Measurements from ENCODE around the gene ANAPC2. TPM values are rescaled to one million over a fixed set of nuclear protein-coding genes. Genes with fewer than 3 reads are reported as not detected.
A peak's percentile ranks its signal among the peaks of the same experiment; 100 is the strongest.

The ANAPC2 gene
- total RNA-seq, 8 experiments from 2014 or later, result 11.9 to 43.3 (median 20.0) TPM

DNA sequence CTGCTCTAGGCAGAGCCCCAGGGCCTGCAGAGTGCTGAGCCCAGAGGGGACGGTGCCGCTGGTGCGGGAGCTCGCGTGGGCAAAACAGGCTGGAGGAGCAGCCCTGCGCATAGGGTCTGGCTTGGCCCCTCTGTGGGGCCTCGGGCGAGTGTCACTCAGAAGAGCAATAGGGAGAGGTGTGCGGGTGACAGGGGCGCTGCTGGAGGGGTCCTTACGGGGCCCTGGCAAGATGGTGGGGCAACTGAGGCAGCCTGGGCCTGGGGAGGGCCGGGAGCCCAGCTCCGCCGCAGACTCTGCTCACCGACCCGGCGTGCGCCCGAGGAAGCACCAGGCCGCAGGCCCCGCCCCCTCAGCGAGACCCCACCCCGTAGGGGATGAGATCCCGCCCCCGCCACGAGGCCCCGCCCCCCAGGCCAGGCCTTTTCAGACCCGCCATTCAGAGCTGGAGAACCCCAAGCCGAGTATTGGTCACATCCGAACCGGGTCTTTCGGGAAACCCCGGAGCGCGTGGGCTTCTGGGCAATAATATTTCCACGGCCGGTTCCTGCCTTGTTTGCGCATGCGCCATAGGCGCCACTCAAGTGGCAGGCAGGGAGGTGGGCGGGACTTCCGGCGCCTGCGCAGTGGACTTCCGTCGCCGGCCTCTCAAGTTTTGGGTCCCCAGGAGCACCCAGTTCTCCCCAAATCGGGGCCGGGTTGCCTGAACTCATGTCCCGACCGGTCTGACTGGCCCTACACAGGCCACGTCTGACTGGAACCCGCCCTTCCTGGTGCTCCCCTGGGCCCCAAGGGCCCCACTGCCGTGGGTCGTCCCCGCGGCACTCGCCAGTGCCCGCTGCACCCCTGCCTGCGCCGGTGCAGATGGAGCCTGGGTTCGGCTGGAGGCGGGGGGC lies 35.0 kb upstream of the ANAPC2 start:
- Histone ChIP-seq H3K27ac (peak overlapping the region; percentile 46 to 70), H3K4me1 (replicated peaks in 1 of 2) (peaks cover 3 to 16% of the 10 kb centered on the region in 2 donors), H3K4me3 (peak overlapping the region; percentile 59 to 88 (median 80))
- WGBS, 10 experiments, result 0 to 3% methylated on average over 1 to 6 of the region's 63 CpGs; no CpG with 5 or more reads in 8 of the 10 experiments
- ATAC-seq (replicated peaks in 6 of 8), result peak; percentile 76 to 85 (median 82)
- in situ Hi-C loops (cut with MboI; ENCODE audit: low pct_unique_long_range_greater_than_20kb in 2 of 9, low sequenced_read_pairs in 9 of 9, unreplicated experiment in 9 of 9), result no loop called here

DNA sequence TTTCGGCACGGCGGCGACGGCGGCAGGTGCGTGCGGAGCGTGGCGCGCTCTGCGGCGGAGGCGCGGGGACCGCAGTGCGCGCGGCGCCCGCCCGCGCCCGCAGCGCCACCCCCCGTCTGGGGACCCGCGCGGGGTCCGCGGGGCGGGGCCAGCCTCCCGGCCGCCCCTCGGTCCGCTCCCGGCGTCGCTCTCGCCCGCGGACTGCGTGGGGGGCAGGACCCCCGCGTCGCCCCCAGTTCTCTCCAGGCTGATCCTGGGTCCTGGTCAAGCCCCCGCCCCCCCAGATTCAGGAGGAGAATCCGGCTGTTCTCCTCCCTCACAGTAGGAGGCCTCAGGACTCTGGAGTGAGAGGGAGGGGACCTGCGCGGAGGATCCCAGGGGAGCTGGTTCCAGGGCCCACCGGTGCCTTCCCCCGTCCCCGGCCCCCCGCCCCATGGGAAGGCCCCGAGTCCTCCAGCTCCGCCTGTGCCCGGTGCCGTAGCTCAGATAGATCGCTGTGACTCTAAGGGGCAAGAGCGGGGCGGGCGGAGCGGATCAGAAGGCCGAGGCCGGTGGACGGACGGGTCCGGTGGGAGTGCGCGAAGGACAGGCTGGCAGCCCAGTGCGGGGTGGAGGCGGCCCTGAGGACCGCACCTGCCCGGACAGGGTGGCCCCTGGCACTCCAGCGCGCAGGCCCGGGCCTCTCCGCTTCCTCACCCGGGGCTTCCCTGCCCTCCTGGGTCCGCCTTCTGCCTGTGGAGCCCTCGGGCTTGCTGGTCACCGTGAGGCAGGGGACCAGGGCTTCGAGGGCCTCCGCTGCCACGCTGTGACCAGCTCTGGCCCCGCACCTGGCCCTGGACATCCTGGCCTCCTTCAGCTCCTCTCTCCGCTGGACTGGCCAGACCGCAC lies 34.1 kb upstream of the ANAPC2 start, which contains the start of gene RNF208:
RNF208 (minus strand) TSS at position 51 of the 888 bp plus-strand sequence. CDS start 1,028 bp downstream, outside the sequence.
- 28 to 37% methylated on average over 5 to 7 of the region's 88 CpGs; no CpG with 5 or more reads in 8 of the 10 experiments for WGBS, 10 experiments
- in situ Hi-C loops (cut with MboI; ENCODE audit: low pct_unique_long_range_greater_than_20kb in 2 of 9, low sequenced_read_pairs in 9 of 9, unreplicated experiment in 9 of 9), result no loop called here

DNA sequence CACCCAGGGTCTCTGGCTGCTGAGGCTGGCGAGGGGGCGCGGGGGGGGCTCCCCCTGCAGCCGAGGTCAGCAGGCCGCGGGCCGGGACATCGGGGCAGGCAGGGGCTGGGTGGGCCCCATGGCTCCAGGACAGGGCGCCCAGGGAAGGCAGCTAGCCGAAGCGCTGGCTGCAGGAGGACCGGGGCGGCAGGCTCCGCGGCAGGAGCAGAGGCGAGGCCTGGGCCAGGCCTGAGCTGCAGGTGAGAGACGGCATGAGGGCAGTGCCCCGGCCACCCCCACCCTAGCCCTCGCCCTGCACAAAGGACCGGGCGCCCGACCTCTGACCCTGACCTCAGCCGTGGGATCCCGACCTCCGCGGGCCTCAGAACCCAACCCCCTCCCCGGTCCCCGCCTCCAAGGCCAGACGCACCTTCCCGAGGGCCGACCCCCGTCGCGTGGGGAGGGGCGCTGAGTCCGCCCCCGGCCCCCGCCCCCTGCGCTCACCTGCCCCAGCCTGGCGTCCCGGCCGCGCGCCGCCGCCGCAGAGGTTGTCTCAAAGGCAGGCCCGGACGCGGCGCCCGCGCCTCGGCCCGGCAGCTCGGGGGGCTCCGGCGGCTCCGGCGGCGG lies 33.2 kb upstream of the ANAPC2 start:
- no CpG with 5 or more reads among the region's 61 CpGs for WGBS, 10 experiments
- H3K4me1 ChIP-seq (replicated peaks in 1 of 2), result peaks cover 3 to 19% of the 10 kb centered on the region in 2 donors
- peak overlapping the region; percentile 46 to 55 for H3K27ac ChIP-seq
- in situ Hi-C loops (cut with MboI; ENCODE audit: low pct_unique_long_range_greater_than_20kb in 2 of 9, low sequenced_read_pairs in 9 of 9, unreplicated experiment in 9 of 9), result no loop called here
- H3K4me3 ChIP-seq, result peak overlapping the region; percentile 59 to 88 (median 80)
- no peak for ATAC-seq (replicated peaks in 6 of 8)

More for the DNA sequence above, 34.1 kb upstream of the ANAPC2 start, which contains the start of gene RNF208:
- peak within 1 kb of the TSS; percentile 46 to 55 for H3K27ac ChIP-seq
- peak within 1 kb of the TSS; percentile 59 to 88 (median 80) for H3K4me3 ChIP-seq
- H3K4me1 ChIP-seq (replicated peaks in 1 of 2), result peaks cover 3 to 16% of the 10 kb centered on the region in 2 donors
- peak in 5 of 8 experiments; percentile 10 to 27 (median 20) for ATAC-seq (replicated peaks in 6 of 8)

DNA sequence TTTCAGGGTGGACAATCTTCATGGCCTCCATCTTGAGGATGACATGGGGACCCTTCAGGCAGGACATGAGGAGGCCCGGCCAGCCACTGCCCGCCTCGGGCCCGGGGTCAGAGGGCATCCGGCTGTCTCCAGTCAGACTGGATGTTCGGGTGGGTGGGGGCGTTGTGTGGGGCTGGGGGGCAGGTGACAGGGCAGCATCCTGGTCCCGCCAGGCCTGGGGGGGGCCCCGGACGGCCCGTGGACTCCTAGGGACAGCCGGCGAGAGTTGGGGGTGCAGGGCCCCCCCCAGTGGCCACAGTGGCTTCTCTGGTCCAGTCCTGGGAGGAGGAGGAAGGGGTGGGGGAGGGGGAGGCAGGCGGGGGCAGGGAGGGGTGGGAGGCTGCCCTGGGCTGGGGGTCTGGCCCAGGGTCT lies 32.7 kb upstream of the ANAPC2 start:
- Histone ChIP-seq H3K4me1 (replicated peaks in 1 of 2) (peaks cover 3 to 19% of the 10 kb centered on the region in 2 donors), H3K4me3 (peak overlapping the region; percentile 59 to 88 (median 80)), H3K27ac (no peak overlapping the region)
- in situ Hi-C loops (cut with MboI; ENCODE audit: low pct_unique_long_range_greater_than_20kb in 2 of 9, low sequenced_read_pairs in 9 of 9, unreplicated experiment in 9 of 9), result no loop called here
- WGBS, 10 experiments, result no CpG with 5 or more reads among the region's 14 CpGs
- no peak for ATAC-seq (replicated peaks in 6 of 8)

GRCh38 chr9:137220317-137221094 lies 32.1 kb upstream of the ANAPC2 start:
- Histone ChIP-seq H3K4me3 (no peak overlapping the region), H3K27ac (no peak overlapping the region)
- in situ Hi-C loops (cut with MboI; ENCODE audit: low pct_unique_long_range_greater_than_20kb in 2 of 9, low sequenced_read_pairs in 9 of 9, unreplicated experiment in 9 of 9), result no loop called here

DNA sequence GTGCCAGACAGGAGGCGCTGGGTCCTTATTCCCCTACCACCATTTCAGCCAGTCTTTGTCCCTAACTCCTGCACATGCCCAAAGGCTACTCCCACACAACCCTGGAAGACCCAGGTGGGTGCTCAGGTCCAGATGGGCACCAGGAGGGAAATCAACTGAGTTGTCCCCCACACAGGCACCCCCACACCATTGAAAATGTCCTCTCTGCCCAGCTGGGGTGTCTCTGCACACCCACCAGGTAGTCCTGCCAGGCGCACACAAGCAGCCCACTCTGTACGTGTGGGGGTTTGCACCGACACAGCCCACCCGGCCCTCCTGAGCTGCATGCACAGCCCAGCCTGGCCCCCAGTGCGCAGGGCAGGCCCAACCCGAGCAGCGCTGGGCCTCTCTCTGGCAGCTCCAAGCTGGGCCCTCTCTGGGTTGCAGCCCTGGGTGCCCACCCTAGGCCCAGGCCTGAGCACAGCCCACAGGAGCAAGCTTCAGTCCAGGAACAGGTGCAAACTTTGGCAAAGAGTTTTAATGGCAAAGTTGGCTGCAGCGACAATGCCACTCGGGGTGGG lies 31.5 kb upstream of the ANAPC2 start:
- H3K4me1 ChIP-seq (replicated peaks in 1 of 2), result peaks cover 3 to 19% of the 10 kb centered on the region in 2 donors
- ATAC-seq (replicated peaks in 6 of 8), result no peak
- no peak overlapping the region for H3K27ac ChIP-seq
- in situ Hi-C loops (cut with MboI; ENCODE audit: low pct_unique_long_range_greater_than_20kb in 2 of 9, low sequenced_read_pairs in 9 of 9, unreplicated experiment in 9 of 9), result no loop called here
- no peak overlapping the region for H3K4me3 ChIP-seq
- 100% methylated on average over 1 to 4 of the region's 10 CpGs; no CpG with 5 or more reads in 7 of the 10 experiments for WGBS, 10 experiments

More at GRCh38 chr9:137220317-137221094, 32.1 kb upstream of the ANAPC2 start:
- 60 to 100% (median 86%) methylated on average over 1 to 6 of the region's 52 CpGs; no CpG with 5 or more reads in 6 of the 10 experiments for WGBS, 10 experiments
- ATAC-seq (replicated peaks in 6 of 8), result no peak
- peaks cover 3 to 19% of the 10 kb centered on the region in 2 donors for H3K4me1 ChIP-seq (replicated peaks in 1 of 2)

GRCh38 chr9:137218754-137219271 lies 30.5 kb upstream of the ANAPC2 start:
- peaks cover 0 to 15% of the 10 kb centered on the region in 2 donors for H3K4me1 ChIP-seq (replicated peaks in 1 of 2)
- in situ Hi-C loops (cut with MboI; ENCODE audit: low pct_unique_long_range_greater_than_20kb in 2 of 9, low sequenced_read_pairs in 9 of 9, unreplicated experiment in 9 of 9), result no loop called here
- H3K27ac ChIP-seq, result no peak overlapping the region
- no peak for ATAC-seq (replicated peaks in 6 of 8)
- WGBS, 10 experiments, result 40 to 100% (median 83%) methylated on average over 1 to 5 of the region's 12 CpGs; no CpG with 5 or more reads in 5 of the 10 experiments
- H3K4me3 ChIP-seq, result no peak overlapping the region

- in situ Hi-C loops (cut with MboI; ENCODE audit: low pct_unique_long_range_greater_than_20kb in 2 of 9, low sequenced_read_pairs in 9 of 9, unreplicated experiment in 9 of 9), result no loop called here
- Histone ChIP-seq H3K4me1 (replicated peaks in 1 of 2) (peaks cover 0 to 15% of the 10 kb centered on the region in 2 donors), H3K4me3 (no peak overlapping the region), H3K27ac (no peak overlapping the region)
- no peak for ATAC-seq (replicated peaks in 6 of 8)
- WGBS, 10 experiments, result 20 to 100% methylated on average over 1 to 2 of the region's 30 CpGs; no CpG with 5 or more reads in 8 of the 10 experiments
These were observed 29.9 kb upstream of the ANAPC2 start for GRCh38 chr9:137218212-137218753.

DNA sequence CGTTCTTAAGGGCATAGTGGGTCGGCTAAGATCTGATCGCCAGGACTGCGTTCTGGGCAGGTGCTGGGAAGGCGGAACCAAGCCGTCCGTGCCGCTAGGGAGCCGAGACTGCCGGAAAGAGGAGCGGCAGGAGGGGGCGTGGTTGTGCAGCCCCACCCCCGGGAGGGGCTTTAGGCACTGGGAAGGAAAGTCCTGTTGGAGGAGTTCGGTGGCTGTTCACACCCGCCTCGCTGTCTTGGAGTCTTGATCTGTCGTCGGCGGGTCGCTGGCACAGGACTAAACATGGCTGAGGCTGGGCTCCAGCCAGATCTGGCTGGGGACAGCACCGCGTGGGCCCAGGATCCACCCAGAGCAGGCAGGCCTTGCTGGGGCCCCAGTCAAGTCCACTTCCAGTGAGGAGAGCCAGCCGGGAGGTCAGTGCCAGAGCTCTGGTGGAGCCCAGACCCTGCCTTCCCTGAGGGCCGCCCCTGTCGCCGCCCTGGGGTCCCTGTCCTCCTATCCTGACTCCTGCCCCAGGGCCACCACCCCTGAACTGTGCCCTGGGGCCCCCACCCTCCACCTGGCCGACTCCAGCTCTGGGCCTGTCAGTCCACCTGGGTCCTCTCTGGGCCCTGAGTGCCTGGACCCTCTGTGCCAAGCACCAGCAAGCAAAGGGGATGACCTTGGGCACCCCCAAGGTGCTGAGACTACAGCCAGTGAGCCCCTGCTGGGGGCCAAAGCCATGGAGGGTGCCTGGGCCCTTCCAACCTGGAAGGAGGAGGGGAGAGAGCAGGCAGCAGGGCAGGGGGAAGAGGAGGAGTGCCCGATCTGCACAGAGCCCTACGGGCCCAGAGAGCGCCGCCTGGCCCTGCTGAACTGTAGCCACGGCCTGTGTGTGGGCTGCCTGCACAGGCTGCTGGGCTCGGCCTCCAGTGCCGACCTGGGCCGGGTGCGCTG lies 29.2 kb upstream of the ANAPC2 start:
- peaks cover 0 to 12% of the 10 kb centered on the region in 2 donors for H3K4me1 ChIP-seq (replicated peaks in 1 of 2)
- in situ Hi-C loops (cut with MboI; ENCODE audit: low pct_unique_long_range_greater_than_20kb in 2 of 9, low sequenced_read_pairs in 9 of 9, unreplicated experiment in 9 of 9), result no loop called here
- ATAC-seq (replicated peaks in 6 of 8), result peak in 7 of 8 experiments; percentile 9 to 88 (median 24)
- no peak overlapping the region for H3K4me3 ChIP-seq
- WGBS, 10 experiments, result 50% methylated on average over 2 of the region's 36 CpGs; no CpG with 5 or more reads in 9 of the 10 experiments
- no peak overlapping the region for H3K27ac ChIP-seq

GRCh38 chr9:137216188-137216965 lies 28.0 kb upstream of the ANAPC2 start:
- no peak for ATAC-seq (replicated peaks in 6 of 8)
- H3K4me1 ChIP-seq (replicated peaks in 1 of 2), result peaks cover 0 to 6% of the 10 kb centered on the region in 2 donors
- H3K27ac ChIP-seq, result no peak overlapping the region
- in situ Hi-C loops (cut with MboI; ENCODE audit: low pct_unique_long_range_greater_than_20kb in 2 of 9, low sequenced_read_pairs in 9 of 9, unreplicated experiment in 9 of 9), result no loop called here
- no CpG with 5 or more reads among the region's 30 CpGs for WGBS, 10 experiments
- no peak overlapping the region for H3K4me3 ChIP-seq
